Common myeloid progenitor, CD34-positive (primary cell): ENCODE data around the gene FASN.

Experiments used
- CTCF ChIA-PET: fragments of 350-600 bp; sonication (Branson Sonifier 250); formaldehyde crosslinking; loops from one replicate; lab custom pipeline; 2021; ENCODE audit warnings: antibody characterized with exemption; lab: Charles Lee
- POLR2A ChIA-PET: fragments of 350-600 bp; sonication (Branson Sonifier 250); formaldehyde crosslinking; loops from one replicate; lab custom pipeline; 2021; ENCODE audit warnings: antibody characterized with exemption; lab: Charles Lee
- DNase-seq, 3 donors: peaks; one replicate each; pipeline versions ENCODE4 v3.0.0 to v3.0.0-alpha.2; 2013
- H3K27ac ChIP-seq, 2 experiments: 1 replicate in 1 of 2; 2 replicates in 1 of 2; pipeline ENCODE4 v1.7.0; 2013; ENCODE audit warnings: inconsistent platforms in 2 of 2, low read length in 2 of 2, mild to moderate bottlenecking in 2 of 2, low read depth in 1 of 2, moderate library complexity in 1 of 2; ENCODE audit not compliant: severe bottlenecking in 2 of 2, insufficient read depth in 1 of 2, poor library complexity in 1 of 2
- H3K27me3 ChIP-seq, 5 experiments: replicated peaks in 2 of 5; 1 replicate in 3 of 5; 2 replicates in 2 of 5; pipeline versions ENCODE4 v1.6.1 to v1.7.0; 2013; ENCODE audit warnings: low read length in 4 of 5, mild to moderate bottlenecking in 2 of 5, moderate library complexity in 2 of 5, inconsistent platforms in 1 of 5; ENCODE audit not compliant: insufficient read depth in 5 of 5, control insufficient read depth in 4 of 5
- H3K36me3 ChIP-seq, 4 experiments: 1 replicate in 2 of 4; 2 replicates in 2 of 4; pipeline versions ENCODE4 v1.6.1 to v1.7.0; 2013; ENCODE audit warnings: low read length in 3 of 4, control low read depth in 1 of 4, mild to moderate bottlenecking in 1 of 4; ENCODE audit not compliant: control insufficient read depth in 4 of 4, insufficient read depth in 4 of 4
- H3K4me1 ChIP-seq, 4 experiments: 1 replicate in 3 of 4; 2 replicates in 1 of 4; pipeline versions ENCODE4 v1.6.1 to v1.7.1; 2013; ENCODE audit warnings: low read length in 3 of 4, mild to moderate bottlenecking in 3 of 4, control low read depth in 1 of 4, inconsistent platforms in 1 of 4, moderate library complexity in 1 of 4; ENCODE audit not compliant: control insufficient read depth in 4 of 4, insufficient read depth in 4 of 4; ENCODE audit errors: control extremely low read depth in 1 of 4
- H3K4me3 ChIP-seq, 7 experiments: 1 replicate in 4 of 7; 2 replicates in 3 of 7; pipeline versions ENCODE4 v1.5.1 to v1.7.0; 2013; ENCODE audit warnings: mild to moderate bottlenecking in 7 of 7, low read length in 6 of 7, moderate library complexity in 6 of 7, inconsistent platforms in 2 of 7, low read depth in 2 of 7, control low read depth in 1 of 7; ENCODE audit not compliant: insufficient read depth in 4 of 7, control insufficient read depth in 1 of 7; ENCODE audit errors: extremely low read depth in 1 of 7
- H3K9me3 ChIP-seq, 5 experiments: 1 replicate in 4 of 5; 2 replicates in 1 of 5; pipeline versions ENCODE4 v1.6.1 to v1.7.1; 2013; ENCODE audit warnings: low read length in 4 of 5, mild to moderate bottlenecking in 2 of 5, inconsistent platforms in 1 of 5, low read depth in 1 of 5, moderate library complexity in 1 of 5; ENCODE audit not compliant: control insufficient read depth in 4 of 5, insufficient read depth in 2 of 5; ENCODE audit errors: control extremely low read depth in 1 of 5
- WGBS: methylation state at CpG from one replicate; pipeline ENCODE4 v1.1.5; 2013; ENCODE audit not compliant: insufficient coverage; 5-methylcytosine and 5-hydroxymethylcytosine counted together

FASN gene

DNA sequence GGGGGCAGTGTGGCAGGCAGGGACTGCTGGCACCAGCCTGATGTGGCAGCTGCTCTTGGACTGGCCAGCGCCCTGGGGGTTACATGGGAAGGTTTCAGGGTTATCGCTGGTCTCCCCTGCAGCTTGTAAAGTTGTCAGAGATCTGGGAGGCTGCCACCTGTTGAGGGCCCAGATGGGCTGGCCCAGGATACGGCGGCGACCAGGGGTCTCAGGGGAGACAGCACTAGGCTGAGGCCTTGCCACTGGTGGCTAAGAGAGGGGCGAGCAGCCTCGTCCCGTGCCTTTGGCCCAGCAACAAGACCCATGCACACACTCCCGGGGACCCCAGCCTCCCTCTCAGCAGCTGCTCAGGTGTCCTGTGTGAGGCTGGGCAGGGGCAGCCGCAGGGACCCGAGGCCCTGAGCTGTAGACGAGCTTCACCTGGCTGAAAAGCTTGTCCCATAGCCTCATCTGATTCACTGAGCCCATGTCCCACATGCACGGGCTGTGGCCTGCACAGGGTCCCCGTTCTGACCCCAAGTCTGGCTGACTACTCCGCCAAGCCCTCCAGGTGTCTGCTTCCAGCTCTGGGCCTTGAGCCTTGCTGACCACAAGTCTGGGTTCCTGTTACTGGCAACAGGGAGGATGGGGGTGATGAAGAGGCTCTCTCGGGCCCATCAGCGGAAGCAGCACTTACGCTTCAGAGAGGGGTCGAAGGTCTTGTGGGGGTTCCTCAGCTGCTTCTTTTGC, 38.6 kb downstream of the FASN start:
- H3K4me1 ChIP-seq: peaks cover 0 to 8% (median 3%) of the 10 kb centered on the region in 4 experiments
- no peaks in the 10 kb centered on the region for H3K27me3 ChIP-seq
- no peak overlapping the region for H3K4me3 ChIP-seq
- 97% methylated on average over 16 of the region's 19 CpGs for WGBS
- no peak overlapping the region for H3K27ac ChIP-seq
- H3K9me3 ChIP-seq: no peaks in the 10 kb centered on the region
- DNase-seq: no peak
- ChIA-PET POLR2A (no interaction called here), CTCF (interaction anchor here (1.7 kb wide), 1 partner anchor 9 kb away, joined by 5 read pairs; no protein-coding TSS in a partner anchor)
- H3K36me3 ChIP-seq: peaks cover 11 to 99% (median 67%) of the 10 kb centered on the region in 4 experiments

DNA sequence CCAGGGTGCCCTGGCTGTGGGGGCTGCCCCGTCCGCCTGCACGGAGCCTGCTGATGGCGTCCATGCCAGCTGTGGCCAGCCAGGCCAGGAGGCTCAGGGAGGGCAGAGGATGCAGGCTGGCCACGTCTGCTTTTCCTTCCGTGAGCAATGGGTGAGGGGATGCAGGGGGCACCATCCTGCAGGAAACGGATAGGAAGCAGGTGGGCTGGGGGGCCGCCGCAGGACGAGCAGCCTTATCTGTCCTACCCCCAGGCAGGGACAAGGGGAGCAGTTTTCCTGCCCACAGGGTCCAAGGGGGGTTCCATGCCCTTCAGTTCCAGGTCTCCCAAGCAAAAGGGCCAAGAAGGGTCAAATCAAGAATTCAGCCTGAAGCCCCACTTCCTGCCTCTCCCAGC, 39.2 kb downstream of the FASN start:
- peaks cover 11 to 99% (median 68%) of the 10 kb centered on the region in 4 experiments for H3K36me3 ChIP-seq
- POLR2A ChIA-PET: no interaction called here
- CTCF ChIA-PET: interaction anchor here (1.7 kb wide), 1 partner anchor 8 kb away, joined by 5 read pairs; no protein-coding TSS in a partner anchor
- 75% methylated on average over 10 of the region's 10 CpGs for WGBS
- H3K4me1 ChIP-seq: peaks cover 0 to 2% (median 0%) of the 10 kb centered on the region in 4 experiments
- no peak overlapping the region for H3K27ac ChIP-seq
- DNase-seq: no peak
- no peak overlapping the region for H3K4me3 ChIP-seq
- no peaks in the 10 kb centered on the region for H3K27me3 ChIP-seq
- H3K9me3 ChIP-seq: no peaks in the 10 kb centered on the region

DNA sequence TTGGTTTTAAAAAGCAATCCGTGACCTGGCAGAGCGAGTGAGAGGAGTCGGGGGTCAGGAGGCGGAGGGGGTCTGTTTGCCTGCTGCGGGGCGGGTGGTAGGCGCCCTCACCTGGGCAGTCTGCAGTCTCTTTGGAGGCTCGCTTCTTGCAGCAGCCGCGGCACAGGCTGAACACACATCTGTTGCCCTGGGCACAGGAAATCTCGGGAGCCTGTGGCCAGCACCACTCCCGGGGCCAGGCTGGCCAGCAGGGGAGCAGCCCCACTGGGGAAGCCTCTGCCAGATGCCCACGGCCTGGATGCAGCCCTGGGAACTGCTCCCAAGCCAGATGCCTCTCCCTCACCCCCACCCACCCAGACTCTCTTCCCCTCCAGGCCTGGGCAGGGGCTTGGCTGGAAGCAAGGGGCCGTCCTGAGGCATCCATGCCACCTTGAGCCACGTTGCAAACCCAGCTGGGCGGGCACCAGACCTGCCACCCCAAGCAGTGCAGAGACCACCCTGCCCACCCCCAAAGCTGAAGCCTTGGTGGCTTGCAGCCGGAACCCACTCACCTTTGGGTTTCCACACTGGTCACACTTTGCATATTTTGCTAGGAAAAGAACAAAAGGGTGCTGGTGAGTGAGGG, 39.7 kb downstream of the FASN start:
- 93% methylated on average over 13 of the region's 17 CpGs for WGBS
- no peak for DNase-seq
- peaks cover 9 to 99% (median 66%) of the 10 kb centered on the region in 4 experiments for H3K36me3 ChIP-seq
- no peaks in the 10 kb centered on the region for H3K9me3 ChIP-seq
- no peaks in the 10 kb centered on the region for H3K4me1 ChIP-seq
- no peak overlapping the region for H3K27ac ChIP-seq
- no peak overlapping the region for H3K4me3 ChIP-seq
- no peaks in the 10 kb centered on the region for H3K27me3 ChIP-seq
- ChIA-PET POLR2A (no interaction called here), CTCF (no interaction called here)

DNA sequence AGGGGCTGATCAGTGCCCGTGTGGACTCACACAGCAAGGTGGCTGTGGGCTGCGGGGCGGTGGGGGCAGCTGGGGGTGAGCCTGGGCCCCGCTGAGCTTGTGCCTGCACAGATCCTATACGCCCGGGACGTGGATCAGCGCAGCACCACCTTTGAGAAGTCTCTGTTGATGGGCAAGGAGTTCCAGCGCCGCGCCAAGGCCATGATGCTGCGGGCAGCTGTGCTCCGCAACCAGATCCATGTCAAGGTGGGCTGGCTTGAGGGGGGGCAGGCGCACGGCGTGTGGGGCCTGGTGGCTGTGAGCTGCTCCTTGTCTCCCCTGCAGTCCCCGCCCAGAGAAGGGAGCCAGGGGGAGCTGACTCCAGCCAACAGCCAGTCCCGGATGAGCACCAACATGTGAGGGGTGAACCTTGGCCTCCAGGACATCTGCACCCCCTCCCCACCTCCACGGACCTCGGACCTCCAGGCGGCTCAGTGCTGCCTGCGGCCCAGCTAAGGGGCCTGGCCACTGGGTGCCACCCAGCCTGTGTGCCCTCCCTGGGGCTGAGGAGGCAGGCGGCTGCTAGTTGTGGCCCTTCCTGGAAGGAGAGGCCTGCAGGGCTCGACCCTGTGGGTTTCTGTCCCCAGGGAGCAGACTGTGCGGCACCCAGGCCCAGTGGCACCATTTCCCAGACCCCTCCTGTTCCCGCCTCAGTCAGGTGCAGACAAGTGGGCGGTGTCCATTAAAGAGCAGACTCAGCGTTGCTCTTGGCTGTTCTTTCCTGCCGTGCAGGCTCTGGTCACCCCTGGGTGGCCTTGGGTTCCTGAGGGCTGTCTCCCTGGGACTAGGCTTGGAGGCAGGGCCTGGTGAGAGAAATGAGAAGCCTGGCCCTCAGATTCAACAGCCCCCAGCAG, 41.1 kb downstream of the FASN start:
- Histone ChIP-seq H3K4me3 (no peak overlapping the region), H3K27me3 (no peaks in the 10 kb centered on the region), H3K9me3 (no peaks in the 10 kb centered on the region), H3K27ac (no peak overlapping the region), H3K4me1 (peaks cover 0 to 13% (median 12%) of the 10 kb centered on the region in 4 experiments), H3K36me3 (peaks cover 9 to 89% (median 56%) of the 10 kb centered on the region in 4 experiments)
- POLR2A ChIA-PET: no interaction called here
- no peak for DNase-seq
- WGBS: 95% methylated on average over 29 of the region's 29 CpGs
- CTCF ChIA-PET: no interaction called here

DNA sequence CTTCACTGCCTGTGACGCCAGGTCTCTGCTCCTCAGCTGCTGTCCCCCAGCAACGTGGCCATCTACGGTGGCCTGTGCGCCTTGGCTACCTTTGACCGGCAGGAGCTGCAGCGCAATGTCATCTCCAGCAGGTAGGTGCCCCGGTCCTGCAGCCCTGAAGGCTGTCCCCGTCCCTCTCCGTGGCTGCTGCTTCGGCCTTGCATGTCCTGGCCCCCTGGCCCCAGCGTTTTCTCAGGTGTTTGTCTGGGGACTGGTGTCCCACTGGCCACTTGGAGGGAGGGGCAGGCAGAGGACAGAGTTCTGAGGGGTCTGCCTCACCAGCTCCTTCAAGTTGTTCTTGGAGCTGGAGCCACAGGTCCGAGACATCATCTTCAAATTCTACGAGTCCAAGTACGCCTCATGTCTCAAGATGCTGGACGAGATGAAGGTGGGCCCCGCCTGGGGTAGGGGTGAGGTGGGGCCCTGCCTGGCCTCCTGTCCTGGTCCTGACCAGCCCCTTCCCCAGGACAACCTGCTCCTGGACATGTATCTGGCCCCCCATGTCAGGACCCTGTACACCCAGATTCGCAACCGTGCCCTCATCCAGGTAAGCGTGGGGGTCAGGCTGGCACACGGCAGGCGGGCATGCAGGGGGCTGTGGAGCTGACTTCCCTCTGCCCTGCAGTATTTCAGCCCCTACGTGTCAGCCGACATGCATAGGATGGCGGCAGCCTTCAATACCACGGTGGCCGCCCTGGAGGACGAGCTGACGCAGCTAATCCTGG, 41.9 kb downstream of the FASN start:
- no peak for DNase-seq
- H3K27me3 ChIP-seq: no peaks in the 10 kb centered on the region
- peaks cover 6 to 82% (median 50%) of the 10 kb centered on the region in 4 experiments for H3K36me3 ChIP-seq
- ChIA-PET CTCF (no interaction called here), POLR2A (no interaction called here)
- no peak overlapping the region for H3K27ac ChIP-seq
- WGBS: 98% methylated on average over 27 of the region's 28 CpGs
- H3K4me1 ChIP-seq: peaks cover 0 to 13% (median 12%) of the 10 kb centered on the region in 4 experiments
- no peak overlapping the region for H3K4me3 ChIP-seq
- H3K9me3 ChIP-seq: no peaks in the 10 kb centered on the region

DNA sequence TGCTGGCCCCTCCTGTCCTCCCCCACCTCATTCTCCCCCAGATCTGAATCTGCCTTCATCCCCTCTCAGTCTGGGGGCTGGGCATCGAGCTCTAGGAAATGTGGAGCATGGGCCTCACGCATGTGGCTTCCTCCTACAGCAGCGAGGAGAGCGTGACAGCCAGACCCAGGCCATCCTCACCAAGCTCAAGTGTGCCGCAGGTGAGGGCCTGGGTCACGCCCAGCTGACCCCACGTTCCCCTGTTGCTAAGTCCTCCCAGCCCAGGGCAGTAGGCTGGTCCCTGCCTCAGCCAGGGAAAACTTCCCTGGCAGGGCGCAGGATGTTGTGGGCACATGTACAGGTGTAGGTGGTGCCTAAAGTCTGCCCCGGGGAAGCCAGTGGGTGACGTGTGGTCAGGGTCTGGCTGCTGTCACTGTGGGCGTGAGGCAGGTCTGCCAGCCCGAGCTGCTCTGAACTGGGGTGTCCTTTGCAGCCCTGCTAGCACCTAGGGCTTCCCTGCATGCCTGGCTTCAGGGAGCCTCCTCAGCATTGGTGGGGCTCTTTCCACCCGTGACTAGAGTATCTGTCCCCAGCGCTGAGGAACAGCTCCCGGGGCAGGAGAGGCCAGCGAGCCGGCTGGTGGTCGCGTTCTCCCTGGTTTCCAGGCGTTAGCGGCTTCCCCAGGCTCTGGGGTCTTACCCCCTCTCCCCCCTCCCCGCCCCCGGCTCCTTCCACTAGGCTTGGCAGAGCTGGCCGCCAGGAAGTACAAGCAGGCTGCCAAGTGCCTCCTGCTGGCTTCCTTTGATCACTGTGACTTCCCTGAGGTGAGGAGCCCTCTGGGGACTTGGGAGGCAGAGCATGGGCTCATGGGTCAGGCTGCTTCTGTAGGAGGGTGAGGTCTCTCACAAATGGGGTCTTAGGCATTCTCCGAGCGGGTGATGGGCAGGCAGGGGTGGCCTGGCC, 42.7 kb downstream of the FASN start:
- peaks cover 4 to 73% (median 42%) of the 10 kb centered on the region in 4 experiments for H3K36me3 ChIP-seq
- no peaks in the 10 kb centered on the region for H3K27me3 ChIP-seq
- DNase-seq: no peak
- H3K27ac ChIP-seq: no peak overlapping the region
- 89% methylated on average over 22 of the region's 26 CpGs for WGBS
- H3K9me3 ChIP-seq: no peaks in the 10 kb centered on the region
- no peak overlapping the region for H3K4me3 ChIP-seq
- CTCF ChIA-PET: interaction anchor here (1.1 kb wide), 1 partner anchor 26 kb away, joined by 3 read pairs; no protein-coding TSS in a partner anchor
- POLR2A ChIA-PET: no interaction called here
- peaks cover 0 to 22% (median 20%) of the 10 kb centered on the region in 4 experiments for H3K4me1 ChIP-seq
